IPS-15b (cell line): ENCODE results near the gene TMTC1.

Experiments
- H3K27me3 ChIP-seq: one replicate; pipeline ENCODE4 v1.6.1; 2013; ENCODE audit warnings: low read length; ENCODE audit not compliant: control insufficient read depth, insufficient read depth
- H3K36me3 ChIP-seq: one replicate; pipeline ENCODE4 v1.6.1; 2013; ENCODE audit warnings: low read length; ENCODE audit not compliant: control insufficient read depth, insufficient read depth
- H3K4me1 ChIP-seq: one replicate; pipeline ENCODE4 v1.6.1; 2013; ENCODE audit warnings: mild to moderate bottlenecking, low read length; ENCODE audit not compliant: control insufficient read depth, insufficient read depth
- H3K4me3 ChIP-seq: one replicate; pipeline ENCODE4 v1.5.1; 2013; ENCODE audit warnings: low read depth, low read length
- H3K9ac ChIP-seq: one replicate; pipeline ENCODE4 v1.6.1; 2013; ENCODE audit warnings: low read depth, mild to moderate bottlenecking, low read length
- H3K9me3 ChIP-seq: one replicate; pipeline ENCODE4 v1.6.1; 2013; ENCODE audit warnings: mild to moderate bottlenecking, low read length; ENCODE audit not compliant: control insufficient read depth, insufficient read depth

TMTC1 gene

DNA sequence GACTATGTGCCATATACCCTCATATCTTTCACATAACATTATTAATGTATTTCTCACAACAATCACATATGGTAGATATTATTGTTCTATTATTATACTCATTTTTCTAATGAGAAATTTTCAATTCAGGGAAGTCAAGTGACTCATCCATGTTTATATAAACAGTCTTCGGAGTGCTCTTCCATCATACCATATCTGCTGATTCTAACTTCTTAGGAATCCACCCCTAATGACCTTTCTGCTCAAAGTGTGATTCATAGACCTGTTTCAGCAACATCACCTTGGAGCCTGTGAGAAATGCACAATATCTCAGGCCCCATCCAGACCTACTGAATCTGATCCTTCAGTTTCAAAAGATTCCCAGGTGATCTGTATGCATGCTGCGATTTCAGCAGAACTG, 246.4 kb downstream of the TMTC1 start:
- no peaks in the 10 kb centered on the region for H3K4me1 ChIP-seq
- no peak overlapping the region for H3K9ac ChIP-seq
- no peak overlapping the region for H3K4me3 ChIP-seq
- H3K9me3 ChIP-seq, result no peaks in the 10 kb centered on the region
- H3K36me3 ChIP-seq, result no peaks in the 10 kb centered on the region
- no peaks in the 10 kb centered on the region for H3K27me3 ChIP-seq

DNA sequence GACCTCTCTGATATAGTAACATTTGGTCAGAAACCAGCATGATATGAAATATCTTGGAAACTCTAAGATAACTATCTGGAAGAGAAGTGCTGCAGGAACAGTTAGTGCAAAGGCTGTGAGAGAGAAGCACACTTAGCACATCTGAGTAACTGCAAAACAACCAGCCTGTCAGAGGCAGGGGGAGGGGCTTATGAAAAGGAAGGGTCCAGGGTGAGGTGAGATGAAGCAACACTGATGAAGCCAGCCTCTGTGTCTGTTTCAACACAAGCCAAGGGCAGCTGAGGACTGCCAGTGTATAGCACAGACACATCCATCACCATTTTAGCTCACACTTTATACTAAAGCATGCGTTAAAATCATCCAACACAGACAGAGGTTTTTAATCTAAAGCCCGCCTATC, 248.8 kb downstream of the TMTC1 start:
- H3K27me3 ChIP-seq, result no peaks in the 10 kb centered on the region
- H3K36me3 ChIP-seq, result no peaks in the 10 kb centered on the region
- H3K4me3 ChIP-seq, result no peak overlapping the region
- no peak overlapping the region for H3K9ac ChIP-seq
- no peaks in the 10 kb centered on the region for H3K9me3 ChIP-seq
- H3K4me1 ChIP-seq, result no peaks in the 10 kb centered on the region

GRCh38 chr12:29533815-29534489, 249.8 kb downstream of the TMTC1 start:
- Histone ChIP-seq H3K36me3 (no peaks in the 10 kb centered on the region), H3K9ac (no peak overlapping the region), H3K27me3 (no peaks in the 10 kb centered on the region), H3K4me1 (no peaks in the 10 kb centered on the region), H3K4me3 (no peak overlapping the region), H3K9me3 (no peaks in the 10 kb centered on the region)

GRCh38 chr12:29531471-29531870, 252.3 kb downstream of the TMTC1 start:
- no peak overlapping the region for H3K4me3 ChIP-seq
- H3K27me3 ChIP-seq, result no peaks in the 10 kb centered on the region
- H3K36me3 ChIP-seq, result no peaks in the 10 kb centered on the region
- no peaks in the 10 kb centered on the region for H3K4me1 ChIP-seq
- no peak overlapping the region for H3K9ac ChIP-seq
- no peaks in the 10 kb centered on the region for H3K9me3 ChIP-seq

- Histone ChIP-seq H3K36me3 (no peaks in the 10 kb centered on the region), H3K9me3 (no peaks in the 10 kb centered on the region), H3K9ac (no peak overlapping the region)
These were observed 253.3 kb downstream of the TMTC1 start for GRCh38 chr12:29530436-29530835.

DNA sequence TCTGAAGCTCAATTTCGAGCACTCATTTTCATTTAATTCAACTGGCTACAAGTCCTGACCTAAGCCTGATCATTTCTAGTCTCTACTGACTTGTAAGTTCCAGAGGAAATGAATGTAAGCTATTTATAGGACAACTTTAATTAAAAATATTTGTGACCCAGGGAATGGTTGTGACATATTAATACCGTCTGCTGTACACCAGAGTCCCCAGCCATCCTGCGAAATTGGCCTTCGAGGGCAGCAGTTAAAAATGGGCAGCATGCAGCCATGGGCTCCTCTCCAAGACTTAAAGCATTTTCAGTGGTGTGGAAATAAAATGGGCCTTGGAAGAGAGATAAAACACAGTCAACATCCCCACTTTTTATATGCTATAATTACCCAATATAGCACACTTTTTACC, 255.6 kb downstream of the TMTC1 start:
- Histone ChIP-seq H3K4me1 (no peaks in the 10 kb centered on the region), H3K36me3 (no peaks in the 10 kb centered on the region), H3K9ac (no peak overlapping the region), H3K9me3 (no peaks in the 10 kb centered on the region), H3K27me3 (no peaks in the 10 kb centered on the region), H3K4me3 (no peak overlapping the region)

More at GRCh38 chr12:29530436-29530835, 253.3 kb downstream of the TMTC1 start:
- Histone ChIP-seq H3K27me3 (no peaks in the 10 kb centered on the region), H3K4me1 (no peaks in the 10 kb centered on the region), H3K4me3 (no peak overlapping the region)

DNA sequence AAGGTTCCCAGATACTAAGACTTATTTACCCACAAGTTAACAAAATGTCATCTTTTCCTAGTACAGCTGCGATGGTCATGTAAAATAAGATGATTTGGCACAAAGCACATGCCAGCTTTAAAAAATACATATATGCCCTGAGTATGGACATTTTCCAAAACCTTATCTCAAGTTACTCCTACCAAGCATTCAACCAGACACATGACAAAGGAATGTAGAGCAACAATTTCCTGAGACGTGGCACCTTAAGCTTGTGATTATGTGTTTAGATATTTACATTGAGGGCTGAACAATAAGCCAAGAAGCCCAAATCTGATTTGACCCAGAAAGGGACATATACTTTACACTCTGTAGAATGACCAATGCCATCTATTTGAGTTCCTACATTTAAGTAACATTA, 261.8 kb downstream of the TMTC1 start:
- H3K4me3 ChIP-seq, result no peak overlapping the region
- H3K9me3 ChIP-seq, result no peaks in the 10 kb centered on the region
- no peaks in the 10 kb centered on the region for H3K36me3 ChIP-seq
- no peaks in the 10 kb centered on the region for H3K27me3 ChIP-seq
- H3K9ac ChIP-seq, result no peak overlapping the region
- H3K4me1 ChIP-seq, result no peaks in the 10 kb centered on the region

GRCh38 chr12:29519585-29520182, 264.1 kb downstream of the TMTC1 start:
- H3K9ac ChIP-seq, result no peak overlapping the region
- no peaks in the 10 kb centered on the region for H3K9me3 ChIP-seq
- H3K27me3 ChIP-seq, result no peaks in the 10 kb centered on the region
- no peak overlapping the region for H3K4me3 ChIP-seq
- no peaks in the 10 kb centered on the region for H3K36me3 ChIP-seq
- H3K4me1 ChIP-seq, result no peaks in the 10 kb centered on the region

DNA sequence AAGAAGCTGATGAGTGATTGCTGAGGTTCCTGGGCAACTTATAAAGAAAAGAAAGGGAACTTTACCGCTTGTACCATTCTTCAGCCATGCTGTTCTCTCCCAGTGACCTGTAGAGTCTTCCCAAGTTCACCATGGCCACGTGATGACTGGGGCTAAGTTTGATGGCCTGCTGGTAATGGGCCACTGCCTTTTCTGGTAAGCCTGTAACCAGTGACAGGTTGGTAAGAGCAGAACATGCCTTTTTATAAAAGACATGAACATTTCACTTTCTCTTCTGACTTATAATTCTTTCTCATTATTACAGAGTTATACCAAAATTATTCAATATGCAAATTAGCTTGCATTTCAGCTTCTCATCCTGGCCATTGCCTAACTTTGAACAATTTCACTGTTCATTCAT, 265.3 kb downstream of the TMTC1 start:
- H3K4me1 ChIP-seq, result no peaks in the 10 kb centered on the region
- H3K9me3 ChIP-seq, result no peaks in the 10 kb centered on the region
- no peak overlapping the region for H3K9ac ChIP-seq
- H3K27me3 ChIP-seq, result no peaks in the 10 kb centered on the region
- H3K36me3 ChIP-seq, result no peaks in the 10 kb centered on the region
- H3K4me3 ChIP-seq, result no peak overlapping the region

GRCh38 chr12:29517264-29517663, 266.5 kb downstream of the TMTC1 start:
- Histone ChIP-seq H3K9ac (no peak overlapping the region), H3K36me3 (no peaks in the 10 kb centered on the region), H3K4me1 (no peaks in the 10 kb centered on the region), H3K4me3 (no peak overlapping the region), H3K27me3 (no peaks in the 10 kb centered on the region), H3K9me3 (no peaks in the 10 kb centered on the region)

GRCh38 chr12:29516431-29516875, 267.3 kb downstream of the TMTC1 start:
- no peaks in the 10 kb centered on the region for H3K27me3 ChIP-seq
- H3K9me3 ChIP-seq, result no peaks in the 10 kb centered on the region
- no peak overlapping the region for H3K4me3 ChIP-seq
- no peaks in the 10 kb centered on the region for H3K36me3 ChIP-seq
- no peaks in the 10 kb centered on the region for H3K4me1 ChIP-seq
- H3K9ac ChIP-seq, result no peak overlapping the region

- Histone ChIP-seq H3K4me3 (no peak overlapping the region), H3K9ac (no peak overlapping the region), H3K9me3 (no peaks in the 10 kb centered on the region), H3K27me3 (no peaks in the 10 kb centered on the region), H3K4me1 (no peaks in the 10 kb centered on the region), H3K36me3 (no peaks in the 10 kb centered on the region)
These were observed 273.1 kb downstream of the TMTC1 start for GRCh38 chr12:29510591-29511185.
